ENCODE results near the gene CCDC70. TPM values are rescaled to one million over a fixed set of nuclear protein-coding genes. Genes with fewer than 3 reads are reported as not detected.

CCDC70 gene
- total and polyA plus RNA-seq, 4 donors: 0.36 TPM; not detected in 3

GRCh38 chr13:51834581-51835171, 27.1 kb upstream of the CCDC70 start:
- Histone ChIP-seq H3K27ac (ENCODE audit: low read depth in 1 of 2, low read length in 2 of 2) (no peak overlapping the region), H3K9me3 (ENCODE audit: control insufficient read depth in 4 of 4, low read length in 3 of 4) (no peaks in the 10 kb centered on the region), H3K36me3 (ENCODE audit: control insufficient read depth in 4 of 4, insufficient read depth in 3 of 4, low read depth in 1 of 4, low read length in 3 of 4) (no peaks in the 10 kb centered on the region), H3K4me1 (ENCODE audit: control insufficient read depth in 4 of 4, insufficient read depth in 4 of 4, low read length in 3 of 4) (no peaks in the 10 kb centered on the region), H3K9ac (ENCODE audit: low read depth in 1 of 2, low read length in 2 of 2) (no peak overlapping the region), H3K27me3 (ENCODE audit: control insufficient read depth in 4 of 4, insufficient read depth in 4 of 4, low read length in 3 of 4) (no peaks in the 10 kb centered on the region), H3K4me3 (ENCODE audit: low read depth in 1 of 3, low read length in 3 of 3) (no peak overlapping the region)
- no peak for DNase-seq (ENCODE audit: low spot score)
- 86% methylated on average over 7 of the region's 7 CpGs for WGBS
- TF ChIP-seq, protein P1, sequence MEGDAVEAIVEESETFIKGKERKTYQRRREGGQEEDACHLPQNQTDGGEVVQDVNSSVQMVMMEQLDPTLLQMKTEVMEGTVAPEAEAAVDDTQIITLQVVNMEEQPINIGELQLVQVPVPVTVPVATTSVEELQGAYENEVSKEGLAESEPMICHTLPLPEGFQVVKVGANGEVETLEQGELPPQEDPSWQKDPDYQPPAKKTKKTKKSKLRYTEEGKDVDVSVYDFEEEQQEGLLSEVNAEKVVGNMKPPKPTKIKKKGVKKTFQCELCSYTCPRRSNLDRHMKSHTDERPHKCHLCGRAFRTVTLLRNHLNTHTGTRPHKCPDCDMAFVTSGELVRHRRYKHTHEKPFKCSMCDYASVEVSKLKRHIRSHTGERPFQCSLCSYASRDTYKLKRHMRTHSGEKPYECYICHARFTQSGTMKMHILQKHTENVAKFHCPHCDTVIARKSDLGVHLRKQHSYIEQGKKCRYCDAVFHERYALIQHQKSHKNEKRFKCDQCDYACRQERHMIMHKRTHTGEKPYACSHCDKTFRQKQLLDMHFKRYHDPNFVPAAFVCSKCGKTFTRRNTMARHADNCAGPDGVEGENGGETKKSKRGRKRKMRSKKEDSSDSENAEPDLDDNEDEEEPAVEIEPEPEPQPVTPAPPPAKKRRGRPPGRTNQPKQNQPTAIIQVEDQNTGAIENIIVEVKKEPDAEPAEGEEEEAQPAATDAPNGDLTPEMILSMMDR (IDR thresholded peaks at IDR 0.05; ENCODE audit: low read depth, low read length, missing input control): no peak
- TF ChIP-seq FOXA2 (IDR thresholded peaks at IDR 0.05): no peak
- TF ChIP-seq TAF1 (conservative IDR thresholded peaks at IDR 0.05): no peak
- no peak for TF ChIP-seq NR2F2 (IDR thresholded peaks at IDR 0.05)
- TF ChIP-seq FOXA1 (IDR thresholded peaks at IDR 0.05): no peak
- TF ChIP-seq SP1 (IDR thresholded peaks at IDR 0.05): no peak
- TF ChIP-seq JUND (IDR thresholded peaks at IDR 0.05): no peak
- no peak for TF ChIP-seq GABPA (IDR thresholded peaks at IDR 0.05 in 1 of 2, conservative IDR thresholded peaks at IDR 0.05 in 1 of 2)
- TF ChIP-seq HNF4G (IDR thresholded peaks at IDR 0.05): no peak
- TF ChIP-seq RAD21 (IDR thresholded peaks at IDR 0.05): no peak
- no peak for TF ChIP-seq MAX (IDR thresholded peaks at IDR 0.05)
- no peak for TF ChIP-seq RXRA (IDR thresholded peaks at IDR 0.05)
- no peak for TF ChIP-seq YY1 (IDR thresholded peaks at IDR 0.05)
- no peak for TF ChIP-seq EGR1 (IDR thresholded peaks at IDR 0.05; ENCODE audit: low read depth in 2 of 2)
- TF ChIP-seq, protein P2, sequence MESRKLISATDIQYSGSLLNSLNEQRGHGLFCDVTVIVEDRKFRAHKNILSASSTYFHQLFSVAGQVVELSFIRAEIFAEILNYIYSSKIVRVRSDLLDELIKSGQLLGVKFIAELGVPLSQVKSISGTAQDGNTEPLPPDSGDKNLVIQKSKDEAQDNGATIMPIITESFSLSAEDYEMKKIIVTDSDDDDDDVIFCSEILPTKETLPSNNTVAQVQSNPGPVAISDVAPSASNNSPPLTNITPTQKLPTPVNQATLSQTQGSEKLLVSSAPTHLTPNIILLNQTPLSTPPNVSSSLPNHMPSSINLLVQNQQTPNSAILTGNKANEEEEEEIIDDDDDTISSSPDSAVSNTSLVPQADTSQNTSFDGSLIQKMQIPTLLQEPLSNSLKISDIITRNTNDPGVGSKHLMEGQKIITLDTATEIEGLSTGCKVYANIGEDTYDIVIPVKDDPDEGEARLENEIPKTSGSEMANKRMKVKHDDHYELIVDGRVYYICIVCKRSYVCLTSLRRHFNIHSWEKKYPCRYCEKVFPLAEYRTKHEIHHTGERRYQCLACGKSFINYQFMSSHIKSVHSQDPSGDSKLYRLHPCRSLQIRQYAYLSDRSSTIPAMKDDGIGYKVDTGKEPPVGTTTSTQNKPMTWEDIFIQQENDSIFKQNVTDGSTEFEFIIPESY (IDR thresholded peaks at IDR 0.05): no peak
- TF ChIP-seq, protein P3, sequence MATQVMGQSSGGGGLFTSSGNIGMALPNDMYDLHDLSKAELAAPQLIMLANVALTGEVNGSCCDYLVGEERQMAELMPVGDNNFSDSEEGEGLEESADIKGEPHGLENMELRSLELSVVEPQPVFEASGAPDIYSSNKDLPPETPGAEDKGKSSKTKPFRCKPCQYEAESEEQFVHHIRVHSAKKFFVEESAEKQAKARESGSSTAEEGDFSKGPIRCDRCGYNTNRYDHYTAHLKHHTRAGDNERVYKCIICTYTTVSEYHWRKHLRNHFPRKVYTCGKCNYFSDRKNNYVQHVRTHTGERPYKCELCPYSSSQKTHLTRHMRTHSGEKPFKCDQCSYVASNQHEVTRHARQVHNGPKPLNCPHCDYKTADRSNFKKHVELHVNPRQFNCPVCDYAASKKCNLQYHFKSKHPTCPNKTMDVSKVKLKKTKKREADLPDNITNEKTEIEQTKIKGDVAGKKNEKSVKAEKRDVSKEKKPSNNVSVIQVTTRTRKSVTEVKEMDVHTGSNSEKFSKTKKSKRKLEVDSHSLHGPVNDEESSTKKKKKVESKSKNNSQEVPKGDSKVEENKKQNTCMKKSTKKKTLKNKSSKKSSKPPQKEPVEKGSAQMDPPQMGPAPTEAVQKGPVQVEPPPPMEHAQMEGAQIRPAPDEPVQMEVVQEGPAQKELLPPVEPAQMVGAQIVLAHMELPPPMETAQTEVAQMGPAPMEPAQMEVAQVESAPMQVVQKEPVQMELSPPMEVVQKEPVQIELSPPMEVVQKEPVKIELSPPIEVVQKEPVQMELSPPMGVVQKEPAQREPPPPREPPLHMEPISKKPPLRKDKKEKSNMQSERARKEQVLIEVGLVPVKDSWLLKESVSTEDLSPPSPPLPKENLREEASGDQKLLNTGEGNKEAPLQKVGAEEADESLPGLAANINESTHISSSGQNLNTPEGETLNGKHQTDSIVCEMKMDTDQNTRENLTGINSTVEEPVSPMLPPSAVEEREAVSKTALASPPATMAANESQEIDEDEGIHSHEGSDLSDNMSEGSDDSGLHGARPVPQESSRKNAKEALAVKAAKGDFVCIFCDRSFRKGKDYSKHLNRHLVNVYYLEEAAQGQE (IDR thresholded peaks at IDR 0.05): no peak
- TF ChIP-seq, protein P4, sequence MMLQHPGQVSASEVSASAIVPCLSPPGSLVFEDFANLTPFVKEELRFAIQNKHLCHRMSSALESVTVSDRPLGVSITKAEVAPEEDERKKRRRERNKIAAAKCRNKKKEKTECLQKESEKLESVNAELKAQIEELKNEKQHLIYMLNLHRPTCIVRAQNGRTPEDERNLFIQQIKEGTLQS (IDR thresholded peaks at IDR 0.05): no peak
- TF ChIP-seq HNF4A (conservative IDR thresholded peaks at IDR 0.05): no peak

All from liver (tissue), 9 donors.